Activated T-cell treated with anti-CD3 and anti-CD28 coated beads, Interleukin-2, amount 50 U/mL, for 24 hours (primary cell): ENCODE data around the gene ASPHD1.

Experiments
- DNase-seq: peaks from one replicate; pipeline ENCODE4 v3.0.0-alpha.2; 2020
- H3K27ac Mint-ChIP-seq: 2 replicates; pipeline ENCODE4 v1.8.0; 2020; ENCODE audit warnings: mild to moderate bottlenecking, mixed read lengths
- H3K27me3 Mint-ChIP-seq: 2 replicates; pipeline ENCODE4 v1.8.0; 2020; ENCODE audit warnings: mixed read lengths
- H3K36me3 Mint-ChIP-seq: 2 replicates; pipeline ENCODE4 v1.8.0; 2020; ENCODE audit warnings: low read depth, mixed read lengths
- H3K4me1 Mint-ChIP-seq: 2 replicates; pipeline ENCODE4 v1.8.0; 2020; ENCODE audit warnings: low read depth, mixed read lengths
- H3K4me3 Mint-ChIP-seq: 2 replicates; pipeline ENCODE4 v1.8.0; 2020; ENCODE audit warnings: mild to moderate bottlenecking, moderate library complexity, mixed read lengths
- H3K9me3 Mint-ChIP-seq: 2 replicates; pipeline ENCODE4 v1.8.0; 2020; ENCODE audit warnings: mixed read lengths

Gene ASPHD1

DNA sequence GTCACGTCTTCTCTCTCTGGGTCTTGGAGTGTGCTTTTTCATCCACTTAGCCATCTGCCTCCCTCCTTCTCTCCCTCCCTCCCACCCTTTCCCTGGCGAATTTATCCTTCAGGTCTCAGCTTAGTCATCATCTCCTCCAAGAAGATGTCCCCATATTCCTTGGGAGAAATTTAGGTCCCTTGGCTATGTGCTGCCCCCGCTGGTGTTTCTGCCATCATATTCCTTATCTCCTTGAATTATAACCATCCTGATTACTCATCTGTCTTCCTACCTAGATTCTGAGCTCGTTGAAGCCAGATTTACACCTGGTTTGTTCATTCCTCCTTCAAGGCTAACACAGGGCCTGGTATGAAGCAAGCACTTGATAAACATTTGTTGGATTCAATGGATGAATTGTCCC, 5.9 kb upstream of the ASPHD1 start:
- DNase-seq: no peak
- H3K4me1 Mint-ChIP-seq: peaks cover 2% of the 10 kb centered on the region
- peaks cover 27% of the 10 kb centered on the region for H3K27me3 Mint-ChIP-seq
- H3K36me3 Mint-ChIP-seq: no peaks in the 10 kb centered on the region
- H3K9me3 Mint-ChIP-seq: no peaks in the 10 kb centered on the region
- no peak overlapping the region for H3K27ac Mint-ChIP-seq
- H3K4me3 Mint-ChIP-seq: no peak overlapping the region

GRCh38 chr16:29896841-29897240, 3.4 kb upstream of the ASPHD1 start:
- Mint-ChIP-seq H3K27me3 (peaks cover 27% of the 10 kb centered on the region), H3K27ac (no peak overlapping the region), H3K4me1 (peaks cover 12% of the 10 kb centered on the region), H3K9me3 (no peaks in the 10 kb centered on the region), H3K36me3 (no peaks in the 10 kb centered on the region), H3K4me3 (no peak overlapping the region)
- DNase-seq: no peak

DNA sequence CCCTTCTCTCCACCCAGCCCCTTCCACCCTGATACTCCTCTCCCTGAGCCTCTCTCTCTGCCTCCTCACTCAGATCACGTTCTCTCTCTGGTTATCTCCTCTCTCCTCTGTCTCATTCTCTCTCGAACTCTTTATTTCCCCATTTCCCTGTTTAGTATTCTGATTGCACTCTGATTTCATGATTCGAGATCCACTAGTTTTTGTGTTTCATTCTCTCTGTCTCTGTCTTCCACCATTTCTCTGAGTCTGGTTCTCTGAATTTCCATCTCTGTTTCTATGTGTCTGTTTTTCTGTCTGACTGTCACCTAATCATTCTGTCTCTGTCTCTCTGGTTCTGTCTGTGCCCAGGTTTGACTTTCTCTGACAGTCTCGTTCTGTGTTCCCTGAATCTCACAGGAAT, 3.0 kb upstream of the ASPHD1 start:
- H3K36me3 Mint-ChIP-seq: no peaks in the 10 kb centered on the region
- peaks cover 27% of the 10 kb centered on the region for H3K27me3 Mint-ChIP-seq
- H3K4me3 Mint-ChIP-seq: no peak overlapping the region
- H3K9me3 Mint-ChIP-seq: no peaks in the 10 kb centered on the region
- H3K4me1 Mint-ChIP-seq: peaks cover 13% of the 10 kb centered on the region
- no peak for DNase-seq
- H3K27ac Mint-ChIP-seq: no peak overlapping the region

GRCh38 chr16:29898135-29898803, 2.0 kb upstream of the ASPHD1 start:
- Mint-ChIP-seq H3K4me1 (peaks cover 13% of the 10 kb centered on the region), H3K27ac (no peak overlapping the region), H3K27me3 (peaks cover 27% of the 10 kb centered on the region), H3K9me3 (no peaks in the 10 kb centered on the region), H3K36me3 (no peaks in the 10 kb centered on the region), H3K4me3 (no peak overlapping the region)
- DNase-seq: no peak

- Mint-ChIP-seq H3K9me3 (no peaks in the 10 kb centered on the region), H3K27me3 (peaks cover 27% of the 10 kb centered on the region), H3K27ac (no peak overlapping the region), H3K4me1 (peaks cover 17% of the 10 kb centered on the region), H3K36me3 (no peaks in the 10 kb centered on the region), H3K4me3 (no peak overlapping the region)
- no peak for DNase-seq
Measured at GRCh38 chr16:29898804-29899515, 1.3 kb upstream of the ASPHD1 start.

GRCh38 chr16:29899516-29900101, 679 bp upstream of the ASPHD1 start, which contains the start of gene SEZ6L2:
Gene SEZ6L2 (minus strand): TSS chr16:29899550. CDS start chr16:29899019, 531 bp downstream.
- Mint-ChIP-seq H3K4me3 (peak within 1 kb of the TSS; percentile 84), H3K27ac (peak within 1 kb of the TSS; percentile 75), H3K36me3 (no peaks in the 10 kb centered on the region), H3K4me1 (peaks cover 17% of the 10 kb centered on the region), H3K27me3 (peaks cover 27% of the 10 kb centered on the region), H3K9me3 (no peaks in the 10 kb centered on the region)
- no peak for DNase-seq

- Mint-ChIP-seq H3K4me3 (peak overlapping the region; percentile 84), H3K27me3 (peaks cover 25% of the 10 kb centered on the region), H3K27ac (peak overlapping the region; percentile 75), H3K9me3 (no peaks in the 10 kb centered on the region), H3K36me3 (peaks cover 4% of the 10 kb centered on the region), H3K4me1 (peaks cover 17% of the 10 kb centered on the region)
- no peak for DNase-seq
Measured at GRCh38 chr16:29900888-29901606, 759 bp downstream of the ASPHD1 start.

DNA sequence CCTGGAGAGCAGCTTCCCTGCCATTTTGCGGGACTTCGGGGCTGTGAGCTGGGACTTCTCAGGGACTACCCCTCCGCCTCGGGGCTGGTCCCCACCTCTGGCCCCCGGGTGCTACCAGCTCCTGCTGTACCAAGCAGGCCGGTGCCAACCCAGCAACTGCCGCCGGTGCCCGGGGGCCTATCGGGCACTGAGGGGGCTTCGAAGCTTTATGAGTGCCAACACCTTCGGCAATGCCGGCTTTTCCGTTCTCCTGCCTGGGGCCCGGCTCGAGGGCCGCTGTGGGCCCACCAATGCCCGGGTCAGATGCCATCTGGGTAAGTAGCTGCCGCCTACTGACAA, 1.3 kb downstream of the ASPHD1 start:
- Mint-ChIP-seq H3K4me1 (peaks cover 17% of the 10 kb centered on the region), H3K4me3 (peak overlapping the region; percentile 26), H3K9me3 (no peaks in the 10 kb centered on the region), H3K36me3 (peaks cover 7% of the 10 kb centered on the region), H3K27me3 (peaks cover 22% of the 10 kb centered on the region), H3K27ac (no peak overlapping the region)
- DNase-seq: no peak

DNA sequence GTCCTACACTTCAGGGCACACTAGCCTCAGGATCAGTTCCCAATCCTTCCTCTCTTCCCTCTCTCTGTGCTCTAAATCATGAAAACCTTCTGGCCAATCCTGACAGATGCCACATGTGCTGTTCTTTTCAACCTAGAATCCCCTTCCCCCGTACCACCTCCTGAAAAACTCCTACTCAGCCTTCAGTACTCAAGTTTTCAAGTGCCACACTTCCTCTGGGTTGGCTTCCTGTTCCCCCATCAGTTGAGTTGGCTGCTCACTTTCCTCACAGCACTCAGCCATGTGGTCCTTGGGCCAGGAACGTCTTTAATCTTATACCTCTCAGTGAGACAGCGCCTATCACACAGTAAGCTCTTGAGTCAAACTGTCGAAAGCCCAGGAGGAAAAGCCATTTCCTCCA, 3.3 kb downstream of the ASPHD1 start:
- DNase-seq: no peak
- Mint-ChIP-seq H3K36me3 (peaks cover 17% of the 10 kb centered on the region), H3K4me1 (peaks cover 15% of the 10 kb centered on the region), H3K4me3 (no peak overlapping the region), H3K27ac (no peak overlapping the region), H3K27me3 (peaks cover 6% of the 10 kb centered on the region), H3K9me3 (no peaks in the 10 kb centered on the region)

DNA sequence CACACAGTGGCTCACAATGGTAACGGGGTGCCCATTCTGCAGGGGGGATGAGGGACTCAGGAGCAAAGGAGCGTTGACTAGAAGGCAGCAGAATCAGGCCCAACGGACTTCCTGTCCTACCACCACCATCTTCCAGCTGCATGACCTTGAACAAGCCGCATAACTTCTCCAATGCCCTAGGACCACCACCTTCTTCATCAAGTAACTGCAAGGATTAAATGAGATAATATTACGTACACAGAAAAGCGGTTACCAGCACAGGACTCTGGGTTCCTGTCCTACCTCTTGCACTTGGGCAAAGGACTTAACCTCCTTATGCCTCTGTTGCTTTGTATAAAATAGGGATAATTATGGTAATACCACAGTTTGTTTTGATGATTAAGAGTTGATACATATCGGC, 4.7 kb downstream of the ASPHD1 start:
- H3K4me1 Mint-ChIP-seq: peaks cover 13% of the 10 kb centered on the region
- no peak for DNase-seq
- no peak overlapping the region for H3K27ac Mint-ChIP-seq
- H3K36me3 Mint-ChIP-seq: peaks cover 25% of the 10 kb centered on the region
- no peaks in the 10 kb centered on the region for H3K9me3 Mint-ChIP-seq
- no peak overlapping the region for H3K4me3 Mint-ChIP-seq
- no peaks in the 10 kb centered on the region for H3K27me3 Mint-ChIP-seq

GRCh38 chr16:29905668-29906067, 5.4 kb downstream of the ASPHD1 start:
- Mint-ChIP-seq H3K36me3 (peaks cover 26% of the 10 kb centered on the region), H3K4me3 (no peak overlapping the region), H3K4me1 (peaks cover 9% of the 10 kb centered on the region), H3K27me3 (no peaks in the 10 kb centered on the region), H3K27ac (no peak overlapping the region), H3K9me3 (no peaks in the 10 kb centered on the region)
- DNase-seq: no peak

DNA sequence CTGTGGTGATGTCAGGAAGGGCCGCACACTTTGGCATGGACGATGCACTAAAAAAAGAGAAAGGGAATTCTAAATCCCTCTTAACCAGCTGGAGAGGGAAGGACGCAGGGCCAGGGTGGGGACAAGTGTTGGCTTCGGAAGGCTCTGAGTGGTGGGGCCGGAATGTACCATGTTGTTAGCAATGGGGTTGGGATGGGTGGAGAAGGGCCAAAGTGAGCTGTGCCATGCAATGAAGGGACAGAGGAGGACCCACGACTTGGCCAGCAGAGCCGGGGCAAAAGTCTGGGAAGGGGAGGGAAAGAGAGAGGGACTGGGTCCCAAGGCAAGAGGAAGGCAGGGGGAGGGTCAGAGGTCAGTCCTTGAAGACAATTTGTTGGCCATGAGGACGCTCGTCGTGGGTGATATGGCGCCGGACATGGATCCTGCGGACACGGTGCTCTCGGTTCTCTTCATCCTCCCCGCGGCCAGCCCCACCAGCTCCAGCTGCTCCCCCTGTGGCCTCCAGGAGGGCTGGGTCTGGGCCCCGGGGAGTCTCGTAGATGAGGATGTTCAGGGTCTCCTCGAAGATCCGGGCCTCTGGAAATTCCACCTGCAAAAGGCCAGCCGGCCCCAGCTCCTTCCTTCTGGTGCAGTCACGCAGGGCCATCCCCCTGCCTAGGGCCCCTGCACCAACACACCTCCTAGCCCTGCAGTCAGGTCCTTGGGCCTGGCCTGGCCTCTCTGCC, 6.4 kb downstream of the ASPHD1 start:
- Mint-ChIP-seq H3K27ac (no peak overlapping the region), H3K4me3 (no peak overlapping the region), H3K9me3 (no peaks in the 10 kb centered on the region), H3K4me1 (peaks cover 7% of the 10 kb centered on the region), H3K27me3 (no peaks in the 10 kb centered on the region), H3K36me3 (peaks cover 34% of the 10 kb centered on the region)
- no peak for DNase-seq

DNA sequence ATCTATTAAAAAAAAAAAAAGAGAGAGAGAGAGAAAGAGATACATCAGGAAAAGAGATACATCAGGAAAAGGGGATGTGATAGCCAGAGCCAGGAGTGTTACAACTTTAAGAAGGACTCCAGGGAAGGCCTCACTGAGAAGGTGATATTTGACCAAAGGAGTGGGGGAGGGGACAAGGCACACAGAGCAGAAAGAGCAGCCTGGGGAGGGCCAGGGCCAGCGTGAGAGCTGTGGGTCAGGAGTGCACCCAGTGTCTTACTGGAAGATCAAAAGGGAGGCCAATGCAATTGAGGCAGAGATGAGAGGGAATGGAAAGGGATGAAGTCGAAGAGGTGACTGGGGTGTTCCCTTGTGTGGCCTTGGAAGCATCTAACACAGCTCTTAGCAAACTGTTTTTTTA, 7.7 kb downstream of the ASPHD1 start:
- no peak overlapping the region for H3K27ac Mint-ChIP-seq
- no peak for DNase-seq
- no peaks in the 10 kb centered on the region for H3K9me3 Mint-ChIP-seq
- no peak overlapping the region for H3K4me3 Mint-ChIP-seq
- H3K36me3 Mint-ChIP-seq: peaks cover 41% of the 10 kb centered on the region
- no peaks in the 10 kb centered on the region for H3K27me3 Mint-ChIP-seq
- H3K4me1 Mint-ChIP-seq: peaks cover 5% of the 10 kb centered on the region

- Mint-ChIP-seq H3K4me1 (no peaks in the 10 kb centered on the region), H3K4me3 (no peak overlapping the region), H3K27ac (no peak overlapping the region), H3K27me3 (no peaks in the 10 kb centered on the region), H3K36me3 (peaks cover 49% of the 10 kb centered on the region), H3K9me3 (no peaks in the 10 kb centered on the region)
- no peak for DNase-seq
Measured at GRCh38 chr16:29908719-29909220, 8.5 kb downstream of the ASPHD1 start.
